Measurements from ENCODE around the gene PROSER2.

Gene PROSER2

DNA sequence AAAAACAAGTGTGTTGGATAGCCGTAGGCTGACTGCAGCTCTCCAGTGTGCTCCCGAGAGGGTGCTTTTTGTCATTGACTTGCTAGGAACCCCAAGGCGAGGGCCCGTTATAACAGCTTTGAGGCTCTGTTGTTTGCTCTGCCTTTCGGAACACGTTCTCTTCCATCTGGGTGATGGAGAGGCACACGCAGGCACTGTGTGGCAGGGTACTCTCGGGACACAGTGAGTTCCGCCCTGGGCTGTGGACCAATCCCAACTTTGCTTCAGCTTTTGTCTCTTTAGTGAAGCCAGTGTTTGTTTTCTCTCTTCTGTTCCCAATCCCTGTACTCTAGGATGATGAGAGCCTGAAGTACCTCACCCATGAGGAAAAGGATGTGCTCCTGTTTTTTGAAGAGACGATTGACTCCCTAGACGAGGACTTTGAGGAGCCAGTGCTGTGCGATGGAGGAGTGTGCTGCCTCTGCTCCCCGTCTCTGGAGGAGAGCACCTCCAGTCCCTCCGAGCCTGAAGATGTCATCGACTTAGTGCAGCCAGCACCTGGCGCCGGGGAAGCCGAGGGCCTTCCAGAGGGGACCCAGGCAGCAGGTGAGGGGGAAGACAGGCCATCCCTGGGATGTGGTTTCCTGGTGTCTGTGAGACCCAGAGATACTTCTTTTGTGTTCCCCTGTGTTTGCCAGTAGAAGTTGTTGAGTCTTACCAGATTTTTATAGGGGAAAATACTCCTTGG lies 43.2 kb downstream of the PROSER2 start:
- DNase-seq (ENCODE audit: low read depth in 1 of 2, low spot score in 1 of 2), result no peak

DNA sequence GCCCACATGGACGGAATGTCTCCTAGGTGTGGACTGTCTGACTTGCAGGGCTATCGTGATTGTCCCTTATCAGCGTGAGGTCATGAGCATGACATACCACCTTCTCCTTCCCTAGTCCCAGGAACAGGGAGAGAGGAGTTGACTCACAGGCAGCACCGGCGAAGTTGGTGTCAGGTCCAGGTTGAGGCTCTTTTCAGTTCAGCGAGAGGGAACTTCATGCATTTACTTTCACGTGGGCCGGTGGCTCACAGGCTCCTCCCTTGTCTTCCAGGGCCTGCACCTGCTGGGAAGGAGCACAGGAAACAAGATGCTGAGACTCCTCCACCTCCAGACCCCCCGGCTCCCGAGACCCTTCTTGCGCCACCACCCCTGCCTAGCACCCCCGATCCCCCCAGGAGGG lies 46.1 kb downstream of the PROSER2 start:
- no peak for DNase-seq (ENCODE audit: low read depth in 1 of 2, low spot score in 1 of 2)

DNA sequence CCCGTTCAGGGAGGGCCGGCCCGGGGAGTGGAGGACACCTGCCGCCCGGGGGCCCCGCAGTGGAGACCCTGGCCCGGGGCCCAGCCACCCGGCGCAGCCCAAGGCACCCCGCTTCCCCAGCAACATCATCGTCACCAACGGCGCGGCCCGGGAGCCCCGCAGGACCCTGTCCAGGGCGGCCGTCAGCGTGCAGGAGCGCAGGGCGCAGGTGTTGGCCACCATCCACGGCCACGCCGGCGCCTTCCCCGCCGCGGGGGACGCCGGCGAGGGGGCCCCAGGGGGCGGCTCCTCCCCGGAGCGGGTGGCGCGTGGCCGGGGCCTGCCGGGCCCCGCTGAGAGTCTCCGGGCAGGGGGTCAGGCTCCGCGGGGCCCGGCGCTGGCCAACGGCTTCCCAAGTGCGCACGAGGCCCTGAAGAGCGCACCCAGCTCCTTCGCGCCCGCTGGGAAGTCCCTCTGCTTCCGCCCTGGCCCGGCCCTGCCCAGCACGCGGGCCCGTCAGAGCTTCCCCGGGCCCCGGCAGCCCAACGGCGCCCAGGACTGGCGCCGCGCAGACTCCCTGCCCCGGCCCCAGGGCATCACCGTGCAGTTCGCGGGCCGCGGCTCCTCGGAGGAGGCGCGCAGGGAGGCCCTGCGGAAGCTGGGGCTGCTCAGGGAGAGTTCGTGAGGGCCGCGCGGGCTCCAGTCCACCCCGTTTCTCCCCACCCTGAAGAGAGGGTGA lies 46.7 kb downstream of the PROSER2 start:
- DNase-seq (ENCODE audit: low read depth in 1 of 2, low spot score in 1 of 2), result no peak

DNA sequence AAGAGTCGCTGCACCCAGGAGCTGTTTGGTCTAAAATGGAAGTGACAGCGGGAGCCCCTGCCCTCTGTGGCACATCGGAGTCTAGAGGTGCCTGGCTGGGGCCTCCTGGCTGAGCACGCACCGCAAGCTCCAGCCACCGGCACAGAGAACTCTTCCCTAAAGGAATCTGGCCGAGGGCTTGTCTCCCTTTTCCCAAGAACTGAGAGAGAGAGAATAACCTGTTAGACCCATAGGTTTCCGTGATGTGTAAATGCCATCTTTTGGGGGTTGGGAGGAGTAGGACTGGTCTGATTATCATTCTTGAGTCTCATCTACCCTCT lies 47.3 kb downstream of the PROSER2 start:
- DNase-seq (ENCODE audit: low read depth in 1 of 2, low spot score in 1 of 2), result no peak

DNA sequence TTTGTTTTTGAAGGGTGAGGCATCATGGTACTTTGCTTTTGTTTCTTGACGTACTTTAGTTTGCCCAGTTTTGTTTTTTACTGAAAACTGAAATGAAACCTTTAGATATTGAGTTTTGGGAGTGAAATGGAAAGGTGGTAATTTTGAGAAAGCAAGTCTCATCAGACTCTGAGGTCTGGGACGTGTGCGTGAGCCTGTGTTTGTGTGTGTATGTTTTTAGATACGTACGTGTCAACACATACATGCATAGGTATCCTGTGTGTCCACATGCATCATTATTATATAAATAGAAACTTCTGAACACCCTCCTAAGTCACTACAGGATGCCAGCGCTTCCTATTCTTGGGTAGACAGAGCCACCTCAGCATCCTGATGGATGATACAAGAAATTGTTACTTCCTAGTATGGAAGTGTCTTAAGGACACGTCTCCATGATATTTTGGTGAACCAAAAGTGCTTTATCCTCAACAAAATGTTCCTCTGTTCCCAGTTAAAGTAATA lies 47.8 kb downstream of the PROSER2 start:
- DNase-seq (ENCODE audit: low read depth in 1 of 2, low spot score in 1 of 2), result no peak

DNA sequence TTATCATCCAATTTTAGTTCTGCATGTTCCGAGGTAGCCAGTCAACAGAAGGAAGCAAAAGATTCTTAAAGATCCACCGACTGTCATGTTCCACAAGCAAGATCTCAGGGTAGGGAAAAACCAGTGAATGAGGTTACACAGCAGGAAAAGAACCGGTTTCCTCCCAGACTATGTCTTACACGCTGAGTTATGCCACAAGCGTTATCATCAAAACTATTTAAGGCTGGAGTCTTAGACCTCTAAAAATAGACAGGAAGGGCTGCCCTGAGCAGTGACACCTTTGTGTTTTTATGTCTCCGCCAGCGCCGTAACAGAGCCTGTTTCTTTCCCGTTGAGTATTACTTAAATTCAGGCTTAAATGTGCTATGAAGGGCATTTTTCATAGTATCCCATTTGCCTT lies 48.3 kb downstream of the PROSER2 start:
- DNase-seq (ENCODE audit: low read depth in 1 of 2, low spot score in 1 of 2), result no peak

DNA sequence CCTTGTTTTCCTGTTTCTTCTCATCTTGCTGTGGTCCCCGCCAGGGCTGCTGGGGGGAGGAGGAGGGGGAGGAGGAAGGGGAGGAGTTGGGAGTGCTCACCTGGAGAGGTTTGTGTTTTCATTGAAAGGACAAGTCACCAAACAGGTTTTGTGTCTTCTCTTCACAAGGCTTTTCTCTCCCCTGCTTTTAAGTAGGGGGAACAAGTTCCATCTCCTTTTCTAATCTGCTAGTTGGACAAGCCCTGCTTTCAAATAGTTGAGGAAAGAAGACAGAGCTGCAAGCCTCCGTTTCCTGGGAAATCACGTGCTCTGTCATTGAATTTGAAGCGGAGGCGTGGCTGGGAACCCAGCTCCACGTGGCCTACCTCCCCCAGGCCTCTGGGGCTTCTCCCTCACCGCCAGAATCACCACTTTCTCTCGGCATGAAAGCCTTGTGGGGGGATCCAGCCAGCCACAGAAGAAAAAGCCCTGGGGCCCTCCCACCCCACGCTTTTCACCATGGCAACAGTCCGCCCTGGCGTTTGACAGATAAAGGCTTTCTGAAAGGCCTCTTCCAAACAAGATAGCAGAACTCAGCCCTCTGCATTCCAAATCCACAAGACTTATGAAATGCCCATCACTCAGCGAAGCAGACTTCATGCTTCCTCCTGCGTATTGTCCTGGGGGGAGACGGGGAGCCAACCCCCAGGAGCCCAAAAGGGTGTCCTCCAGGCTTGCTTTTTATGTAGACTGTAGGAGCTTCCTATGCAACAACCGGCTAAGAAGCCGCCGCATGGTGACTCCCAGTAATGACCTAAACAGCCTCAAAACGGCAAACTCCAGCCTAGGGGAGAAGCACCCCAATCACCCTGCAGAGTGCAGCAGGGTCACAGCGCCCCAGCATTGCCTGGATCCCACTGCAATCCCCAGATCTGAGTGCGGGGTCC lies 51.7 kb downstream of the PROSER2 start:
- DNase-seq (ENCODE audit: low read depth in 1 of 2, low spot score in 1 of 2), result peak in 1 of 2 donors; percentile 24

DNA sequence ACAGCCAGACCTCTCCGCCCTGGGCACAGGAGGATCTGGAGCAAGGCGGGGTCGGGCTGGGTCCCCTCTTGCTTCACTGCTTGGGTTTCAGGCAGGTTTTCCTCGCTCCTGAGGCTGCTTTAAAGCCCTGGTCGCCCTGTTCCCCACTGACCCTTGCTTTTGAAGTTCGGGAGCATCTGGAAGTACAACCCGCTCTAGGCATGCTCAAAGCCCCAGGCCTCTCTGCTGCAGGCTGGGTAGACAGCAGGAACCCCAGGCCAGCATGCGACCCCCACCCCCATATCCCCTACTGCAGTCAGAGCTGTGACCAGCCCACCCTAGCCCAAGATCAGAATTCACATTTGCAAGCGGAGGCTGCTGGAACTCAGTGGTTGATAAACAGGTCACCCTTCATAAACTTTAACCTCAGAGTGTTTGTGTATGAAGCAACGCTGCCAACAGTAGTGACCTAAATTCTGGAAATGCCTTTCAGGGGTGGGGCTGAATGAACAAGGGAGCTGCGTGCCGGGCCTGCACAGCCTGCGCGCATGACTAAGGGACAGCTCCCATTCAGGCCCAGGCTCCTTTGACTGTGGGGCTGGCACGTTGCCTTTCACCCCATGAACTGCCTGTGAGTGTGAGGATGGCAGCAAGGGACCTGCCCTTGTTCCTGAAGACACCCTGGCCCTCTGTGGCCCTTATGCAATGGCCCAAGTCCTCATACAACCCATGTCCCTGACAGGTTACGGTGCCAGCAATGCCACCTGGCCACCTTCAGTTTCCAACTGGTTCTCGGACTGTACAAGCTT lies 52.5 kb downstream of the PROSER2 start:
- no peak for DNase-seq (ENCODE audit: low read depth in 1 of 2, low spot score in 1 of 2)

DNA sequence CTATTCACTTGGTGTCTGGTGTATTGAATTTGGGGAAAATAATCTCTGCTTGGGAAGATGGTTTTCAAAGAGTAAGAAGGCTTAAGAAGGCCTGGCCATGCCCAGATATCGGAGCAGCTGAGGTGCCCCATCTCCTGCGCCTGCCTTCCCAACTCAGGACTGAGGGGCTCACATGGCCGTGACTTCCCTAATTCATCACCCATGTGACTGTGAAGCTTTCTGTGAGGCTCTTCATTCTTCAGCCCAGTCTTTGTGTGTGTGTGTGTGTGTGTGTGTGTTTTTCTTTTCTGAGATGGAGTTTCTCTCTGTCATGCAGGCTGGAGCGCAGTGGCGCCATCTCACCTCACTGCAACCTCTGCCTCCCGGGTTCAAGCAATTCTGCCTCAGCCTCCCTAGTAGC lies 53.2 kb downstream of the PROSER2 start:
- no peak for DNase-seq (ENCODE audit: low read depth in 1 of 2, low spot score in 1 of 2)

DNA sequence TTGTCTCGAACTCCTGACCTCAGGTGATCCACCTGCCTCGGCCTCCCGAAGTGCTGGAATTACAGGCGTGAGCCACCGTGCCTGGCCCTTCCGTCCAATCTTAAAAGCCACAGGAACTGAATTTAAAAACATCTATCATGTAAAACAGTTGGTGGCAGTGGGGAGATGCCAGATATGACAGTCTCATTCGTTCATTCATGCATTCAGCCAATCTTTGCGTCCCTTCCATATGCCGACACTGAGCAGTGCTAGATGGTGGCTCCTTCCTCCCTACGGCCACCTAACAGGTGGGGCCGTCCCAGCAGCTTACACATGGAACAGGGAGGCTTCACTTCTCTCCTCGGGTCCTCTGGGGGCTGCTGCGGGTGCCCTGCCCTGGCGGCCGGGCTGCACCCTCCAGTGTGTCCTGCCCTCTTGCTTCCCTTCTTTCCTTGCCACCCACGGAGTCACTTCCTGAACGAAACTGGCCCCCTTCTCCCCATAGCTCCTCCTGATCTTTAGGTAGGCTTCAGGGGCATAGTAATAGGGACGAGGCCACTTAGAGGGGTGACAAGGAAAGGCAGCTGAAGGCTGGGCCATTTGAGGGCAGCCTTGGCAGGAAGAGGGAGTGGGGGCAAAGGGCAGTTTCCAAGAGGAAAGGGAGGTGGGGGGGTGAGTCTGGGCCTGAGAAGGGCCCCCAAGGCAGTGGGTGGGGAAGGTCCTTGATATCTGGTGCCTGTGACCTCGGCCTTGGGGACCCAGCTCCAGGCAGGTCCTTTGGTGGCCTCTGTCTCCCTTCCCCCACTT lies 53.8 kb downstream of the PROSER2 start:
- DNase-seq (ENCODE audit: low read depth in 1 of 2, low spot score in 1 of 2), result no peak

DNA sequence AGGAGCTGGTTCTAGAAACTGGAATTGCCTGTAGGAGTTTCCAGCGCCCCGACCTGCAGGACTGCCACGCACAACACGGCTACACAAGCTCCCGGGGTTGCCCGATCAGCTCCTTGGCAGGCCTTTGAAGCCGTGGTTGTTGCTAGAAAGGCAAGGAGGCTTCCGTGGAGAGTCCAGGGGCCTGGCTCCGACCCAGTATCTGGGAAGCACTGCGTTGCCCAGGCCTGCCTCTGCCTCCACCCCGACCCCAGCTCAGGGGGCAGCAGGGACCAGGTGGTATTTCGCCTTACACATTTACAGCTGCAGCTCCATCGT lies 54.4 kb downstream of the PROSER2 start:
- DNase-seq (ENCODE audit: low read depth in 1 of 2, low spot score in 1 of 2), result no peak

DNA sequence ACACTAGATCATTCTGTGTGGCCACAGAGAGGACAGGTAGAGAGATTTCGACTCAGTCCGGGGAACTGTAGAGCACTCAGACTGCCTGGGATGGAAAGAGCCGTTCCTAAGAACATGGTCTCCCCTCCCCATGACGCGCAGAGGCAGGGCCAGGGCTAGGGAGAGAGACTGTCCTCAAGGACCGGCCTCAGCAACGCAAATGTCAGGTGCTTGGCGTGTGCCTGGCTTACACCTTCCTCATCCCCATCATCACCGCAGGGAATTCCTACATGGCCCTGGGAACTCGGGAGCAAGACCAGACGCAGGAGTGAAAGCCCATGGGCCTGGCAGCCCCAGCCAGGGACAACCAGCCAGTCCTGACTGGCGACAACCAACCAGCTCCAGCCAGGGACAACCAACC lies 55.6 kb downstream of the PROSER2 start:
- no peak for DNase-seq (ENCODE audit: low read depth in 1 of 2, low spot score in 1 of 2)

DNA sequence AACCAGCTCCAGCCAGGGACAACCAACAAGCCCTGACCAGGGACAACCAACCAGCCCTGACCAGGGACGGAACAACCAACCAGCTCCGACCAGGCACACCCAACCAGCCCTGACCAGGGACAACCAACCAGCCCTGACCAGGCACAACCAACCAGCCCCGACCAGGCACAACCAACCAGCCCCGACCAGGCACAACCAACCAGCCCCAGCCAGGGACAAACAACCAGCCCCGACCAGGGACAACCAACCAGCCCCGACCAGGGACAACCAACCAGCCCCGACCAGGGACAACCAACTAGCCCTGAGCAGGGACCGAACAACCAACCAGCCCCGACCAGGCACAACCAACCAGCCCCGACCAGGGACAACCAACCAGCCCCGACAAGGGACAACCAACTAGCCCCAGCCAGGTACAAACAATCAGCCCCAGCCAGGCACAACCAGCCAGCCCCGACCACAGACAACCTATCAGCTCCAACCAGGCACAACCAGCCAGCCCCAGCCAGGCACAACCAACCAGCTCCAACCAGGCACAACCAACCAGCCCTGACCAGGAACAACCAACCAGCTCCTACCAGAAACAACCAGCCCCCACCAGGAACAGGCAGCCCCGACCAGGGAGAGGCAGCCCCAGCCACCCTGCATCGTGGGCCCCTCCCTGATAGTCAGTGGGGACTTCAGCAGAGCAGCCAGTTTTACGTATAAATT lies 56.4 kb downstream of the PROSER2 start:
- DNase-seq (ENCODE audit: low read depth in 1 of 2, low spot score in 1 of 2), result no peak

DNA sequence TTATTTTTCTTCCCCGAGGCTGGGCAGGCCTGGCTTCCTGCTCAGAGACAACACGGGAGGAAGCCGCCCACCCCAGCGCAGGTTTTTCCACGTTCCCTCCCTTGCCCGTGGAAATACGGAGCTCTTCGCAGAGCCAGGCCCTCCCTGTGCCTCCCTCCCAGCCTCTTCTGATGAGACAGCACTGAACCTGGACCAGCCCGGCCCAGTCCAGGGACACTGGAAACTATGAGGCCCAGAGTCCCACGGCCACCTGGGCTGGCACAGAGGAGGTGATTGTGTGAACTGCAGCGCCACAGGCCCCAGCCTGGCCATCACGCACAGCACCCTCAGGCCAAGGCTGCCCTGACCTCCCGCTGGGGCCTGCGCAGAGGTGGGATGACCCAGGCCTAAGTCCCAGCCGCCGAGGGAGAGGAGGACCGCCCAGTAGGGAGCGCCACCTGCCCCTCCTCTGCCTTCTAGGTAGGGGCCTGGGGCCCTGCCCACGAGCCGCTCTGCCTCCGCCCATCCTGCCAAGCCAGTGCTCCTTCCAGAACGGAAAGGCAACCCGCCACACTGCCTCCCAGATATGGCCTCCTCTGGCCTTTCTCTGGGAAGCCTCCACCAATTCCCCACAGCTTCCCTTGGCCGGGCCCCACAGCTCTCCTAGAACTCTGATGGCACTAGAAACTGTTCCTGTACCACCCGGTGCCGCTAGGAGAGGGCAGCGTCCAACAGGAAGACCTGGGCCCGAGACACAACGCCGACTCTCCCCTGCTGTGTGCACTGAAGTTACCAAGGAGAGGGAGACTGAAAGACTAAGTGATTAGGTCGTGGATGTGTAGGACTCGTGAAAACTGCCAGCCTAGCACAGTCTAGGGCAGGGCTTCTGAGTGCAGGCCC lies 57.2 kb downstream of the PROSER2 start:
- no peak for DNase-seq (ENCODE audit: low read depth in 1 of 2, low spot score in 1 of 2)

DNA sequence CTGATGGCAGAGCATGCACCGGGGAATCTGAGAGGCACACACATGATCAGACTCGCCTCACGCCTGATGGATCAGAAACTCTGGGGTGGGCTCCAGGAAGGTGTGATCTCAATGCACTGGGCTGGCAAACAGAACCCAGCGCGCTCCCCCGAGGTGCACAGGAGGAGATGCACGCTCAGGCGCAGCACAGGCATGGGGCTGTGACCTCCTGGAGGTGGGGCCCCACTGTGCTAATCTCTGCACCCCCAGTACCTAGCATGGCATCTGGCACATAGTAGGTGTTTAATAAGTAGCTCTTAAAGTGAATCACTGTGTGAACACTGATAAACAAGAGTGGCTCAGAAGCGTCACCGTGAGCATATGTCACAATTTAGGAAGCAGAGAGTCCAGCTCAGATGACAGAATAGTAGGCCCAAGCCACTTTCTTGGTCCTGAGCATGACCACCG lies 57.9 kb downstream of the PROSER2 start:
- no peak for DNase-seq (ENCODE audit: low read depth in 1 of 2, low spot score in 1 of 2)

DNA sequence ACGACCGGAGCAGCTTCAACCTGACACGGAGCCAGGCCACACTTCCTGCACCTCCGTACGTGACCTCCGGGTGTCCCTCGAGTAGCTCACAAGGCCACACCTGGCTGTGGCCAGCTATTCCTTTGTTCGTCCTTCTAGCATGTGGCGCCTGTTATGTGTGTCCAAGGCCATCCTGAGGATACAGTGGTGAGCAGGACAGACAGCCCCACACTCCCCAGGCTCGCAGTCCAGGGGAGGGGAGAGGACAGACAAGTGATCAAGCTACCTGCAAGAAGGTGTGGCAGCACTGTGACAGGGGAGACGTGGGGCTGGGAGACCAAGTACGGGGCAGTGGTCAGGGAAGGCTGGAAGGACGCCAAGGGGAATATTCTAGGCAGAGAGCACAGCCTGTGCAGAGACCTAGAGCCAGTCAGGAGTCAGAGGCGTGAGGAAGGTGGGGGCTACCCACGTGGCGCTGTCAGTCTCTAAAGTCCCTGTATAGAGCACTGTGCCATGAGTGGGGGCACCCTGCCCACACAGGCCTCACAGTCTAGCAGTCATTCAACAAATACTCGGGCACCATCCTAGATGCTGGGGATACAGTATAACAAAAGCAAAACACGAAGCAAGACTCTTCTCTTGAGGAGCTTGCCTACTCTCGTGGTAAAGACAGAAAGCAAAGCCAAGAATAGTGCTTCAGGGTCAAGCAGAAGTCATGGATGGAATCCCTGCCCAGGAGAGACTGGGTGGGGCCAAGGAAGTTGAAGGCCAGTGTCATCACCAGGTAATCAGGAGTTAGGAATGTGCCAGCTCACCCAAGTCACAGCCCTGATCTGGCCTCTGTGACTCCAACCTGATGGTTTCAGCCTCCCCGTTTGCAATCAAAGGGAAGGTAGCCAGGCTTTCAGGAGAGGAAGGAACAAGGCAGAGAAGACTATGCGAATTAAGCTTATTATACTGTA lies 58.6 kb downstream of the PROSER2 start:
- DNase-seq (ENCODE audit: low read depth in 1 of 2, low spot score in 1 of 2), result no peak

DNA sequence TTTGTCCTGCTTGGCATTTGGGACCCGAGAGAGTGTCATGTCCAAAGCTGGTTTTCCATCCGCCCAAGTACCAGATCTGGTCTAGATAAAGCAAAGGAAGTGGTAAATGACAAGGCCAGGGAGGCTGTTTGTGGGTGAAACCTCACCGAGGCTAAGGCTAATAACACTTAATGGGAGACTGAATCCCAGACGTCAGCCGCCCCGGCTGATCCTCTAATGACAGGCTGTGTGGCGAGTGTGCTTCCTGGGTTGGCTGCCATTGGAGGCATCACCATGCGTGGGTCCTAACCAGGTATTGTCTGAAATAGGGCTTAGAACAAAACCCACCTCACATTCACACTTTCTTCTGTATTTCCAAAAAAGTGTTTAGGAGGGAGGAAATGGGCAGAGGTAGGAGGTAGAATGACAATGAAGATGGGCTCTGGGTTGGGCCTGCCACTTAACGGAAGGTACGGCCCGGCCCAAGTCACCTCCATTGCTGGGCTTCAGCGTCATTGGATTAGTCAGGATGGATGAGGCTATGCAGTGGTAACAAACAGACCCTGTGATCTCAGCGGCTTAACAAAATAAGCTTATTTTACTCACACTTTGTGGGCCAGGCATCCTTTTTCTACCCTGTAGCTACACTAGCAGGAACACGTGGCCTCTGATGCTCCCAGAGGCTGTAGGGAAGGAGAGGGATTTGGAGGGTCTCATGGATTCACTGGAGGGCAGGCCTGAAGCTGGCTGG lies 59.7 kb downstream of the PROSER2 start:
- DNase-seq (ENCODE audit: low read depth in 1 of 2, low spot score in 1 of 2), result no peak
